Activated CD4-positive, alpha-beta T cell treated with anti-CD3 and anti-CD28 coated beads for 36 hours (primary cell): ENCODE results near the gene ADORA3. TPM values are rescaled to one million over a fixed set of nuclear protein-coding genes. Genes with fewer than 3 reads are reported as not detected.
A peak's percentile ranks its signal among the peaks of the same experiment; 100 is the strongest.

Experiments
- ATAC-seq: fragments of 200-7000 bp; cut with Tn5 transposase; one replicate; pipeline ENCODE4 v1.10.0; 2021; ENCODE audit warnings: mild to moderate bottlenecking, moderate library complexity
- CTCF ChIA-PET: fragments of 350-600 bp; sonication (Branson Sonifier 250); formaldehyde crosslinking; loops from one replicate; lab custom pipeline; 2021; ENCODE audit warnings: antibody characterized with exemption; lab: Charles Lee
- POLR2A ChIA-PET: fragments of 350-600 bp; sonication (Branson Sonifier 250); formaldehyde crosslinking; loops from one replicate; lab custom pipeline; 2021; ENCODE audit warnings: antibody characterized with exemption, inconsistent platforms; lab: Charles Lee
- DNase-seq: peaks from one replicate; pipeline ENCODE4 v3.0.0-alpha.2; 2020
- H3K27ac Mint-ChIP-seq: one replicate; pipeline ENCODE4 v1.8.0; 2021; ENCODE audit warnings: mixed read lengths
- H3K27me3 Mint-ChIP-seq: one replicate; pipeline ENCODE4 v1.8.0; 2021; ENCODE audit warnings: mixed read lengths
- H3K36me3 Mint-ChIP-seq: one replicate; pipeline ENCODE4 v1.8.0; 2021; ENCODE audit warnings: low read depth, mixed read lengths
- H3K4me1 Mint-ChIP-seq: one replicate; pipeline ENCODE4 v1.8.0; 2021; ENCODE audit warnings: mixed read lengths
- H3K4me3 Mint-ChIP-seq: one replicate; pipeline ENCODE4 v1.8.0; 2021; ENCODE audit warnings: mild to moderate bottlenecking, moderate library complexity, mixed read lengths
- H3K9me3 Mint-ChIP-seq: one replicate; pipeline ENCODE4 v1.8.0; 2021; ENCODE audit warnings: low read depth, mixed read lengths
- intact Hi-C, 2 experiments: fragments of 100-400 bp; cut with DNase I in 1 of 2; cut with micrococcal nuclease in 1 of 2; formaldehyde crosslinking; loops; one replicate each; pipeline versions ENCODE4 v1.14.2 to v1.15.1; 2022 to 2024; cut with DNase I, micrococcal nuclease
- total RNA-seq, 2 experiments: library from RNA; stranded (reverse); gene quantifications; one replicate each; pipeline ENCODE4 v1.2.3, GENCODE V29; 2021

The ADORA3 gene
- total RNA-seq, 2 experiments from 2014 or later: 0.16 TPM; not detected in 1

DNA sequence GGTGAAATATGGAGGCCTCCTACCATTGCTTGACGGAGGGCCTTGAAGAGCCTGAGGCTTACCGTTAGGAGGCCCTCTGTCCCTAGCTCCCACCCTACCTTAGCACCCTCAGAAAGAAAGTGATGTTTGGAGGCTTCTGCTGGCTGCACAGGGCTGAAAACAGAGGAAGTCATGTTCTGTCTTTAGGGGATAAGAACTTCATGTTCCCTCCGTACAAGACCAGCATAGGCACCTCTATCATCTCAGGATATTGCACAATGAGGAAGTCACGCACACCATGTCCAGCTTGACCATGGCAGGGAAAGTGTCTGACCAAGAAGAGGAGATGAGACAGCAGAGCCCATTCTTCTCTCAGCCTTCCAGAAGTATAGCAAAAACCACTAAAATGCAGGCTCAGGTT lies 13.8 kb downstream of the ADORA3 start:
- intact Hi-C loops: no loop called here
- Mint-ChIP-seq H3K27ac (no peak overlapping the region), H3K9me3 (peaks cover 4% of the 10 kb centered on the region), H3K4me3 (no peak overlapping the region), H3K27me3 (no peaks in the 10 kb centered on the region), H3K4me1 (no peaks in the 10 kb centered on the region), H3K36me3 (no peaks in the 10 kb centered on the region)
- ChIA-PET POLR2A (interaction anchor here (1.0 kb wide), 1 partner anchor 14 kb away, joined by 3 read pairs; the partner anchor contains the start of genes ADORA3 and TMIGD3), CTCF (interaction anchor here (0.8 to 2.0 kb wide), 3 partner anchors 11 to 249 kb away, joined by 3 to 11 read pairs (median 3); no protein-coding TSS in a partner anchor)
- no peak for ATAC-seq
- DNase-seq: no peak

DNA sequence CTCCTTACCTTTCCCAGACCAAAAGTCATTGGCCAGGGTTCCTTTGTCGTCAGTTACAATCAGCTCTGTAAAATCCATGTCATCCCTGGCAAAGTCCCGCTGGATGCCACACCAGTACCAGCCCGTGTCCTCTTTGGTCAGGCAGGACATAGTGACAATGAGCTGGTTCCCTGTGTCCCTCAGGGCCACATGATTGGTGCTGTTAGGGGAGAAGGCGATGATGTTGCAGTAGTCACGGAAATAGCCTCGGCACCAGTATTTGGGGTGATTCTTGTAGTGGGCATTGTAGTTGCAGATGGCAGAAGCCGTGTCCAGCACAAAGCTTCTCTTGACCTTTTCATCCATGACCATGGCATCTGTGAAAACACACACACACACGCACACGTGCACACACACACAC lies 14.8 kb downstream of the ADORA3 start:
- POLR2A ChIA-PET: no interaction called here
- no peak overlapping the region for H3K27ac Mint-ChIP-seq
- no peak overlapping the region for H3K4me3 Mint-ChIP-seq
- ATAC-seq (no peak), DNase-seq (no peak)
- CTCF ChIA-PET: interaction anchor here (0.9 to 1.0 kb wide), 2 partner anchors 10 to 13 kb away, joined by 3 read pairs; no protein-coding TSS in a partner anchor
- intact Hi-C loops: no loop called here
- H3K27me3 Mint-ChIP-seq: no peaks in the 10 kb centered on the region
- H3K4me1 Mint-ChIP-seq: no peaks in the 10 kb centered on the region
- no peaks in the 10 kb centered on the region for H3K9me3 Mint-ChIP-seq
- no peaks in the 10 kb centered on the region for H3K36me3 Mint-ChIP-seq

DNA sequence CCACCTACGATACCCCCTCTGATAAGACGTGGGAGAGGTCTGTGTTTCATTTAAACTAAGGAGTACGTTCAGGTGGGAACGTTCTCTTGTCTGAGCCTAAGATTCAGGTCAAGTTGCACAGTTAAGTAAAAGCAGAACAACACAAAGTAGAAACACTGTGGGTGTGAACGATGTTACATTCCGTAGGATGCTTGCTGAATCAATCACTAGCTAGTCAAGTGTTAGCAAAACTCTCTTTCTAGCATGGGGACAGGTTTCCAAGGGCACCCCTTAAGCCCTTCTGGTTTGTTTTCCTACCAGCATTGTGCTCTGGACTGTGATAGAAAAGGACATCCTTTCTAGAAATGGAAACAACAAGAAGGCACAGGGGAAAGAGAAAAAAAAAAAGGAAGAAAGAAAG lies 16.3 kb downstream of the ADORA3 start:
- Mint-ChIP-seq H3K4me1 (no peaks in the 10 kb centered on the region), H3K27ac (no peak overlapping the region), H3K9me3 (no peaks in the 10 kb centered on the region), H3K36me3 (no peaks in the 10 kb centered on the region), H3K4me3 (no peak overlapping the region), H3K27me3 (no peaks in the 10 kb centered on the region)
- intact Hi-C loops: no loop called here
- ChIA-PET CTCF (interaction anchor here (0.6 kb wide), 1 partner anchor 409 kb away, joined by 3 read pairs; no protein-coding TSS in a partner anchor), POLR2A (no interaction called here)
- no peak for ATAC-seq
- no peak for DNase-seq

DNA sequence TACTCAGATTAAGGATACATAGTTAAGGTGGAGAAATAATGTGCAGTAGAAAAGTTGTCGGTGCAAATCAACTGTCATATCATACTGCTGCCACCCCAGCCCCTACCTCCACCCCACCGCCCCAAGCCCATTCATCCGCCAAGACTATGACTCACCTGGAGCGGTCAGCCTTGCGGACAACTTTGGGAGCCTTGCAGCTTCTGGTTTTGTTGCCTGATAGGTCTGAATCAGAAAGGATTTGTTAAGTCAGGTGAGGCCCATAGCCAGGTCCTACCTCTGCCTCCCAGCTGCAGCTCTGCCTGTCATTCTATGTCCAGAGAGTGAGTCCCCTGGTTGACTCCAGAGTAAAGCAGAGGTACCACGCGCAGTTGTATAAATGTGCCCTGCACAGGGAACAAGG lies 17.0 kb downstream of the ADORA3 start:
- H3K4me1 Mint-ChIP-seq: peaks cover 4% of the 10 kb centered on the region
- ChIA-PET CTCF (interaction anchor here (1.3 to 1.6 kb wide), 2 partner anchors 9 to 53 kb away, joined by 3 to 8 read pairs; no protein-coding TSS in a partner anchor), POLR2A (no interaction called here)
- intact Hi-C loops: no loop called here
- no peak overlapping the region for H3K27ac Mint-ChIP-seq
- no peaks in the 10 kb centered on the region for H3K36me3 Mint-ChIP-seq
- H3K9me3 Mint-ChIP-seq: no peaks in the 10 kb centered on the region
- H3K27me3 Mint-ChIP-seq: no peaks in the 10 kb centered on the region
- no peak for DNase-seq
- no peak for ATAC-seq
- H3K4me3 Mint-ChIP-seq: no peak overlapping the region

DNA sequence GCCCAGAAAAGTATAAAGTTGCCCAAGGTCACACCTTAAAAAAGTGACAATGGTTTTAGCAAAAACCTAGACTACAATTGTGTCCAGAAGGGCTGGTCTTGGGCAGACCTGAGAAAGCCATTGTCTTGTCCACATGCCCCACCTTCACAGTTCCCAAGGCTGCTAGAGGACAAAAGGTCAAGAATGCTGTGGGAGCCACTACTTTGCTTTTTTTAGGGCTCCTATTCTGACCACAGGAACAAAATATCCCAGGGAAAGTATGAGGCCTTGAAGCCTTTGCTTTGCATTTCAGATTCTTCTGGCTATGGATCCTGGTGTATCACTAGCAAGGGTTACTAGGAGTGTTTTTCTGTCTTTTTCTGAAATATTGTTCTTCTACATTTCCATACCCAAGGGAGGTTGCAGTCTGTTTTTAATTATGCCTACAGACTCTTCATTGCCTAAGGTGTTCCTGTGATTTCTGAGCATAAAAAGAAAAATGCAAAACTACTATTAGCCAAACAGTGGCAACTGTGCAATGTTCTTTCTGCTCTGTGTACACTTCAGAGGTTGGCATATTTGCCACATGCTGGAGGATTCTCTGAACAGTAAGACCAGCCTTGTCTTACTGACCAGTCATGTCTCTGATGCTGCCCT lies 18.9 kb downstream of the ADORA3 start:
- Mint-ChIP-seq H3K36me3 (no peaks in the 10 kb centered on the region), H3K9me3 (no peaks in the 10 kb centered on the region), H3K27ac (no peak overlapping the region), H3K4me3 (no peak overlapping the region), H3K4me1 (peaks cover 5% of the 10 kb centered on the region), H3K27me3 (no peaks in the 10 kb centered on the region)
- CTCF ChIA-PET: interaction anchor here (1.2 to 1.8 kb wide), 3 partner anchors 10 to 230 kb away, joined by 4 to 8 read pairs (median 6); no protein-coding TSS in a partner anchor
- POLR2A ChIA-PET: no interaction called here
- ATAC-seq: no peak
- no peak for DNase-seq
- intact Hi-C loops: no loop called here

DNA sequence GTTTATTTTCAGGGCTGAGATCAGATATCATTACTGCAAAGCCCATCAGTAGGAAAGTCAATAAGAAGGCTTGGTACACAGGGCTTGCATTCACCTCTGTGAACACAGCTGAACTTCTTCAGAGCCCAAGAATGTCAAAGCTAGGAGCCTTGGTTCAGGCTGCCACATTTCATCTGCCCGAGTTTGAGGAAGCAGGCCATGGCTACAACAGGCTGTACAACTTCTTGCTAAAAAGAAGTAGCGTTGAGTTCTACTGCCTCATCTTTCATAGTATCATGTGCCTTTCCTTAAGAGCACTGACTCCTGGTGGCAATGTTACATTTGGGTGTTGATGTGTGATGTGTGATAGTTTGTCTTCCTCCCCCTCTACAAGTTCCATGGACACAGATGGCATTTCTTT lies 19.6 kb downstream of the ADORA3 start:
- CTCF ChIA-PET: interaction anchor here (1.8 to 3.7 kb wide), 2 partner anchors 24 to 263 kb away, joined by 4 to 24 read pairs; no protein-coding TSS in a partner anchor
- no peaks in the 10 kb centered on the region for H3K27me3 Mint-ChIP-seq
- no peaks in the 10 kb centered on the region for H3K9me3 Mint-ChIP-seq
- POLR2A ChIA-PET: no interaction called here
- no peak overlapping the region for H3K4me3 Mint-ChIP-seq
- peaks cover 5% of the 10 kb centered on the region for H3K4me1 Mint-ChIP-seq
- ATAC-seq (no peak), DNase-seq (no peak)
- intact Hi-C loops: no loop called here
- H3K27ac Mint-ChIP-seq: no peak overlapping the region
- H3K36me3 Mint-ChIP-seq: no peaks in the 10 kb centered on the region

DNA sequence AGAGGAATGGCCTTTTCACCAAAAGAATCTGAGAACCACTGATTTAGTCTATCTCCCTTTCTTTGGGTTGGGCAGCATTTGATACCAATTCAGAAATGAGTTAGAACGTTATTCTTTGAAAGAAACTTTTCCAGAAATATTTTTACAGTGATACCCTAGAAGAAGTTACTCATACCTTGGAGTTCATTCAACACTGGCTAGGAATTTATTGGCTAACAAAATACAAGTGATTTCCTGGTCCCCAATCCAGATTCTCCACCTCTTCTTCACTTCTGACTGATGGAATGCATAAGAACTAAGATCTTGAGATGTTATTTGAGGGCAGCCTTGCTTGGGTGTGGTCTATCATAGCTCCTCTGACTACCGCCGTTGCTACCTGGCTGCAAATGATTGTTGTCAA lies 20.3 kb downstream of the ADORA3 start:
- POLR2A ChIA-PET: no interaction called here
- DNase-seq (no peak), ATAC-seq (no peak)
- H3K36me3 Mint-ChIP-seq: peaks cover 3% of the 10 kb centered on the region
- intact Hi-C loops: no loop called here
- no peaks in the 10 kb centered on the region for H3K27me3 Mint-ChIP-seq
- no peak overlapping the region for H3K27ac Mint-ChIP-seq
- CTCF ChIA-PET: interaction anchor here (1.2 to 9.6 kb wide), 4 partner anchors 11 to 264 kb away, joined by 3 to 71 read pairs (median 14); no protein-coding TSS in a partner anchor
- H3K4me3 Mint-ChIP-seq: no peak overlapping the region
- H3K4me1 Mint-ChIP-seq: peaks cover 9% of the 10 kb centered on the region
- no peaks in the 10 kb centered on the region for H3K9me3 Mint-ChIP-seq

DNA sequence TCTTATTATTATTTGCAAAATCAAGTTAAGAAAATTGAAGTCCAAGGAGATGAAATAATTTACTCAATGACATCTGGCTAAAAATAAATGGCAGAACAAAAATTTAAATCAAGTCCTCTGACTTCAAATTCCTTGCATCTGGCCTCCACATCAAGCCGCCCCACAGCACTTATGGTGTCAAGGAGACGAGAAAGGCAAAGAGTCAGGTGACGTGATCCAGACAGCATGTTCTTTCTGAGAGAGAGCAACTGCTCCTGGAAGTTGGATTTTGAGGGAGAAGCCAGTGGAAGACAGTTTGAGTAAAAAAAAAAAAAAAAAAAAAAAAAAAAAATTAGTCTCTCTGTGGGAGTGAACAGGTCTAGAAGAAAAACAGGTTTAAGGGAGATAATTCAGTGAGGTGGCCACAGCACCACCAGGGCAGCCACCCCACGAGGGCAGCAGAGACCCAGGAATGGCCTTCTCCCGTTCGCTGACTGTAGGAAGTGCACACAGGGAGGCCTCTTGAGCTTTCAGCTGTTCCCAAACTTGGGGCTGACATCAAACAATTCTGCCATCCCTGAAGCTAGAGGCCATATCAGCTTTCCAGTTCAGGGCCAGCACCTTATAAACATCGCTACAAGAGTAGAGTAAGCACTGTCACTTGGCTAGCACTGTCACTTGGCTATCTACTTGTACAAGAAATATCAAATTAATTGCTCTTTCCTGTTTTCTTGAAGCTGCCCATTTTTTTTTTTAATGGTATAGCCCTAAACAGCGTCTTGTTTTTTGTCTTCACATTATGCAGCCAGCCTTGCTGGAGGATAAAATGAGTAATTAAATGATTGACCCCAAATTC lies 21.8 kb downstream of the ADORA3 start:
- peak; percentile 80 for ATAC-seq
- intact Hi-C loops: loop anchor here (1.0 to 2.0 kb wide), 4 partner anchors 26 to 288 kb away; partner anchors contain the start of gene DDX20 (in 1 of the 2)

DNA sequence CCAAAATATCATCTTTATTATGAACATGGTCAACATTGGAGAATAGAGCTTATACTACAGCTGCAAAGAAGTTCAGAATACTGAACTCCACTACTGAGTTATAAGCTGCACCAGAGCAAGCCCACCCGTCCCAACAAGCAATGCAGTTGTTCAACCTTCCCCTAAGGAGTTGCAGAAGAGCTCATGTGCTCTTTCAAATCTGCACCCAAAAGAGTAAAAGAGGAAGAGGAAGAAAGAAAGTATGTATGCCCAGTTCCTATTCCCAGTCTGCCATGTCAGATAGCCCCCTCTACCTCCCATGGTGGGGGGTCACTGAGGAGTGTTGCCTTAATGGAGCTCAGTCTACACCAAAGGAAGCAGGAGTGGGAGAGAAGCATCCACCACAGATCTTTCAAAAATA lies 22.8 kb downstream of the ADORA3 start:
- CTCF ChIA-PET: interaction anchor here (0.7 to 9.6 kb wide), 12 partner anchors 15 to 893 kb away, joined by 3 to 71 read pairs (median 3); partner anchors contain the start of genes ADORA3, INKA2 and TMIGD3
- no peak for ATAC-seq
- H3K4me3 Mint-ChIP-seq: no peak overlapping the region
- H3K36me3 Mint-ChIP-seq: peaks cover 12% of the 10 kb centered on the region
- no peaks in the 10 kb centered on the region for H3K27me3 Mint-ChIP-seq
- peaks cover 34% of the 10 kb centered on the region for H3K4me1 Mint-ChIP-seq
- no peaks in the 10 kb centered on the region for H3K9me3 Mint-ChIP-seq
- POLR2A ChIA-PET: interaction anchor here (0.6 kb wide), 1 partner anchor 10 kb away, joined by 3 read pairs; no protein-coding TSS in a partner anchor
- intact Hi-C loops: loop anchor here (1.0 to 2.0 kb wide), 4 partner anchors 27 to 289 kb away; partner anchors contain the start of gene DDX20 (in 1 of the 2)
- no peak overlapping the region for H3K27ac Mint-ChIP-seq
- no peak for DNase-seq

More for the DNA sequence above, 21.8 kb downstream of the ADORA3 start:
- Mint-ChIP-seq H3K4me3 (no peak overlapping the region), H3K36me3 (peaks cover 12% of the 10 kb centered on the region), H3K4me1 (peaks cover 24% of the 10 kb centered on the region), H3K27me3 (no peaks in the 10 kb centered on the region), H3K9me3 (no peaks in the 10 kb centered on the region), H3K27ac (no peak overlapping the region)
- ChIA-PET CTCF (interaction anchor here (0.6 to 9.6 kb wide), 21 partner anchors 12 to 287 kb away, joined by 3 to 71 read pairs (median 4); partner anchors contain the start of genes ADORA3 and TMIGD3), POLR2A (interaction anchor here (0.6 kb wide), 1 partner anchor 11 kb away, joined by 3 read pairs; no protein-coding TSS in a partner anchor)
- peak; percentile 83 for DNase-seq

DNA sequence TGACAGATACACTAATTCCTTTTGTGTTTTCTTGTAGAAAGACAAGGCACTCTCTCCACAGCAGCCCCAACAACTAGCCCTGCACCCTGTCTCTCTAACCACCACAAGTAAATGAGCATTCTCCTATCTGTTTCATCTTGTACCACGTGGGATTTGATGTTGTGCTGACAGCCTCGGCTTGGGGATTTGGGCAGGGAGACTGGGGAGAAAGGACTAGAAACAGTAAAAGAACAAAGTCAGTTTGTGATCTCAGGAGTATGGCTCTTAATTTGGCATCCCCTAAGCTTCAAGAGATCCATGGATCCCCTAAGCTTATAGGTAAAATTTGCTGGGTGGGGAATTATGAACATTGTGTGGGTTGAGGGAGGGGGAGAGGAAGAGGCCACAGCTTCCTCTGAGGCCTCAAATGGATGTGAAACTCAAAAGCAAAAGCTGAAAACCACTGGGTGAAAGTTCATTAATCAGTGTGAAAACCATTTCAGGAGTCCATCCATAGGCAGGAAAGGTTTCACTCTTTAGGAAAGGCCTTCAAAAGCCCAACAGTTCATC lies 26.6 kb downstream of the ADORA3 start:
- Mint-ChIP-seq H3K4me3 (peak overlapping the region; percentile 35), H3K27me3 (no peaks in the 10 kb centered on the region), H3K36me3 (peaks cover 20% of the 10 kb centered on the region), H3K27ac (peak overlapping the region; percentile 85), H3K9me3 (no peaks in the 10 kb centered on the region), H3K4me1 (peaks cover 61% of the 10 kb centered on the region)
- peak; percentile 64 for DNase-seq
- ChIA-PET POLR2A (interaction anchor here (1.2 kb wide), 1 partner anchor 21 kb away, joined by 4 read pairs; no protein-coding TSS in a partner anchor), CTCF (interaction anchor here (0.7 to 9.6 kb wide), 11 partner anchors 14 to 292 kb away, joined by 3 to 71 read pairs (median 4); no protein-coding TSS in a partner anchor)
- intact Hi-C loops: loop anchor here (1.0 to 2.0 kb wide), 2 partner anchors 30 kb away; no protein-coding TSS in a partner anchor
- ATAC-seq: peak; percentile 67
